Activated CD4-positive, alpha-beta memory T cell treated with anti-CD3 and anti-CD28 coated beads for 36 hours (primary cell): ENCODE data around the gene DUSP28. TPM values are rescaled to one million over a fixed set of nuclear protein-coding genes. Genes with fewer than 3 reads are reported as not detected.

Experiments
- CTCF ChIA-PET: fragments of 350-600 bp; sonication (Branson Sonifier 250); formaldehyde crosslinking; loops from one replicate; lab custom pipeline; 2021; ENCODE audit warnings: antibody characterized with exemption, inconsistent platforms; lab: Charles Lee
- POLR2A ChIA-PET: fragments of 350-600 bp; sonication (Branson Sonifier 250); formaldehyde crosslinking; loops from one replicate; lab custom pipeline; 2021; ENCODE audit warnings: antibody characterized with exemption; lab: Charles Lee
- DNase-seq: peaks from one replicate; pipeline ENCODE4 v3.0.0-alpha.2; 2020
- H3K27ac Mint-ChIP-seq: one replicate; pipeline ENCODE4 v1.8.0; 2021; ENCODE audit warnings: mixed read lengths
- H3K27me3 Mint-ChIP-seq: one replicate; pipeline ENCODE4 v1.8.0; 2021; ENCODE audit warnings: mixed read lengths
- H3K36me3 Mint-ChIP-seq: one replicate; pipeline ENCODE4 v1.8.0; 2021; ENCODE audit warnings: mixed read lengths
- H3K4me1 Mint-ChIP-seq: one replicate; pipeline ENCODE4 v1.8.0; 2021; ENCODE audit warnings: low read depth, mixed read lengths
- H3K4me3 Mint-ChIP-seq: one replicate; pipeline ENCODE4 v1.8.0; 2021; ENCODE audit warnings: mild to moderate bottlenecking, mixed read lengths
- H3K9me3 Mint-ChIP-seq: one replicate; pipeline ENCODE4 v1.8.0; 2021; ENCODE audit warnings: mixed read lengths
- intact Hi-C: fragments of 100-400 bp; cut with micrococcal nuclease; formaldehyde crosslinking; loops from one replicate; pipeline ENCODE4 v1.15.1; 2023
- total RNA-seq, 2 experiments: library from RNA; stranded (reverse); gene quantifications; one replicate each; pipeline ENCODE4 v1.2.3, GENCODE V29; 2021

Gene DUSP28
- total RNA-seq, 2 experiments from 2014 or later: 4.1 to 4.2 TPM

- peaks cover 12% of the 10 kb centered on the region for H3K9me3 Mint-ChIP-seq
- H3K36me3 Mint-ChIP-seq: peaks cover 34% of the 10 kb centered on the region
- no peak overlapping the region for H3K4me3 Mint-ChIP-seq
- H3K4me1 Mint-ChIP-seq: peaks cover 32% of the 10 kb centered on the region
- CTCF ChIA-PET: interaction anchor here (1.2 to 3.5 kb wide), 4 partner anchors 10 to 41 kb away, joined by 3 to 8 read pairs (median 3); partner anchors contain the start of gene CAPN10
- no peaks in the 10 kb centered on the region for H3K27me3 Mint-ChIP-seq
- H3K27ac Mint-ChIP-seq: no peak overlapping the region
- intact Hi-C loops: no loop called here
- POLR2A ChIA-PET: no interaction called here
- DNase-seq: no peak
These were observed 5.2 kb upstream of the DUSP28 start for GRCh38 chr2:240554767-240555493.

GRCh38 chr2:240555541-240556250, 4.5 kb upstream of the DUSP28 start:
- no peak for DNase-seq
- ChIA-PET POLR2A (interaction anchor here (2.5 kb wide), 1 partner anchor 24 kb away, joined by 7 read pairs; no protein-coding TSS in a partner anchor), CTCF (interaction anchor here (1.5 to 3.5 kb wide), 3 partner anchors 11 to 42 kb away, joined by 3 to 10 read pairs (median 8); no protein-coding TSS in a partner anchor)
- Mint-ChIP-seq H3K27me3 (no peaks in the 10 kb centered on the region), H3K9me3 (peaks cover 10% of the 10 kb centered on the region), H3K4me3 (no peak overlapping the region), H3K27ac (no peak overlapping the region), H3K36me3 (peaks cover 31% of the 10 kb centered on the region), H3K4me1 (peaks cover 33% of the 10 kb centered on the region)
- intact Hi-C loops: no loop called here

GRCh38 chr2:240556553-240557100, 3.5 kb upstream of the DUSP28 start:
- H3K4me1 Mint-ChIP-seq: peaks cover 37% of the 10 kb centered on the region
- intact Hi-C loops: no loop called here
- H3K4me3 Mint-ChIP-seq: no peak overlapping the region
- POLR2A ChIA-PET: interaction anchor here (1.7 to 2.5 kb wide), 2 partner anchors 12 to 23 kb away, joined by 3 to 7 read pairs; partner anchors contain the start of gene RNPEPL1
- peaks cover 25% of the 10 kb centered on the region for H3K36me3 Mint-ChIP-seq
- H3K9me3 Mint-ChIP-seq: peaks cover 2% of the 10 kb centered on the region
- H3K27ac Mint-ChIP-seq: no peak overlapping the region
- peak; percentile 82 for DNase-seq
- CTCF ChIA-PET: interaction anchor here (0.7 to 3.5 kb wide), 8 partner anchors 10 to 148 kb away, joined by 3 to 13 read pairs (median 5); partner anchors contain the start of gene CAPN10
- H3K27me3 Mint-ChIP-seq: no peaks in the 10 kb centered on the region

GRCh38 chr2:240557101-240557751, 2.9 kb upstream of the DUSP28 start:
- ChIA-PET POLR2A (interaction anchor here (1.7 to 2.5 kb wide), 2 partner anchors 11 to 23 kb away, joined by 3 to 7 read pairs; partner anchors contain the start of gene RNPEPL1), CTCF (interaction anchor here (0.7 to 3.5 kb wide), 8 partner anchors 9 to 147 kb away, joined by 3 to 13 read pairs (median 5); partner anchors contain the start of gene CAPN10)
- DNase-seq: no peak
- peaks cover 41% of the 10 kb centered on the region for H3K4me1 Mint-ChIP-seq
- H3K27ac Mint-ChIP-seq: no peak overlapping the region
- H3K36me3 Mint-ChIP-seq: peaks cover 21% of the 10 kb centered on the region
- no peaks in the 10 kb centered on the region for H3K27me3 Mint-ChIP-seq
- H3K4me3 Mint-ChIP-seq: no peak overlapping the region
- no peaks in the 10 kb centered on the region for H3K9me3 Mint-ChIP-seq
- intact Hi-C loops: no loop called here

- H3K4me1 Mint-ChIP-seq: peaks cover 47% of the 10 kb centered on the region
- peaks cover 26% of the 10 kb centered on the region for H3K36me3 Mint-ChIP-seq
- peak; percentile 81 for DNase-seq
- POLR2A ChIA-PET: interaction anchor here (1.2 to 2.5 kb wide), 3 partner anchors 9 to 22 kb away, joined by 3 to 7 read pairs (median 4); partner anchors contain the start of gene RNPEPL1
- no peaks in the 10 kb centered on the region for H3K9me3 Mint-ChIP-seq
- H3K27ac Mint-ChIP-seq: no peak within 1 kb of the TSS
- intact Hi-C loops: loop anchor here (1.0 kb wide), 1 partner anchor 8 kb away; no protein-coding TSS in a partner anchor
- peak within 1 kb of the TSS; percentile 88 for H3K4me3 Mint-ChIP-seq
- CTCF ChIA-PET: interaction anchor here (1.4 to 3.5 kb wide), 6 partner anchors 9 to 147 kb away, joined by 3 to 13 read pairs (median 8); partner anchors contain the start of gene CAPN10
- H3K27me3 Mint-ChIP-seq: no peaks in the 10 kb centered on the region
These were observed 2.3 kb upstream of the DUSP28 start, which contains the start of gene ANKMY1 for GRCh38 chr2:240557808-240558207. Gene ANKMY1, minus strand, starts transcription at chr2:240557988. Its CDS starts 653 bp downstream, at chr2:240557335.

GRCh38 chr2:240558236-240558761, 1.9 kb upstream of the DUSP28 start:
- ChIA-PET CTCF (interaction anchor here (2.3 to 3.5 kb wide), 2 partner anchors 21 to 44 kb away, joined by 8 to 13 read pairs; no protein-coding TSS in a partner anchor), POLR2A (interaction anchor here (0.6 to 2.5 kb wide), 5 partner anchors 8 to 93 kb away, joined by 3 to 7 read pairs (median 4); partner anchors contain the start of gene RNPEPL1)
- Mint-ChIP-seq H3K4me1 (peaks cover 52% of the 10 kb centered on the region), H3K9me3 (no peaks in the 10 kb centered on the region), H3K27me3 (no peaks in the 10 kb centered on the region), H3K4me3 (peak overlapping the region; percentile 88), H3K36me3 (peaks cover 26% of the 10 kb centered on the region), H3K27ac (no peak overlapping the region)
- intact Hi-C loops: loop anchor here (1.0 kb wide), 1 partner anchor 8 kb away; no protein-coding TSS in a partner anchor
- no peak for DNase-seq

GRCh38 chr2:240559286-240559685, 871 bp upstream of the DUSP28 start:
- intact Hi-C loops: no loop called here
- peak overlapping the region; percentile 88 for H3K4me3 Mint-ChIP-seq
- DNase-seq: no peak
- CTCF ChIA-PET: interaction anchor here (1.2 kb wide), 3 partner anchors 21 to 45 kb away, joined by 4 to 7 read pairs (median 4); partner anchors contain the start of gene CAPN10
- POLR2A ChIA-PET: interaction anchor here (1.2 to 1.3 kb wide), 2 partner anchors 28 to 45 kb away, joined by 4 to 5 read pairs; partner anchors contain the start of gene CAPN10
- H3K27me3 Mint-ChIP-seq: no peaks in the 10 kb centered on the region
- H3K36me3 Mint-ChIP-seq: peaks cover 33% of the 10 kb centered on the region
- H3K4me1 Mint-ChIP-seq: peaks cover 62% of the 10 kb centered on the region
- H3K27ac Mint-ChIP-seq: peak overlapping the region; percentile 84
- H3K9me3 Mint-ChIP-seq: no peaks in the 10 kb centered on the region

GRCh38 chr2:240560480-240561324, 545 bp downstream of the DUSP28 start:
- Mint-ChIP-seq H3K4me1 (peaks cover 75% of the 10 kb centered on the region), H3K9me3 (no peaks in the 10 kb centered on the region), H3K4me3 (peak overlapping the region; percentile 88), H3K27me3 (no peaks in the 10 kb centered on the region), H3K36me3 (peaks cover 40% of the 10 kb centered on the region), H3K27ac (peak overlapping the region; percentile 89)
- intact Hi-C loops: loop anchor here (1.0 to 10.0 kb wide), 8 partner anchors 19 to 1294 kb away; partner anchors contain the start of genes CAPN10, COPS9, HDAC4 and NDUFA10
- POLR2A ChIA-PET: interaction anchor here (0.9 to 2.2 kb wide), 7 partner anchors 11 to 589 kb away, joined by 3 to 34 read pairs (median 4); partner anchors contain the start of genes CAPN10 and PASK
- DNase-seq: peak; percentile 100
- CTCF ChIA-PET: interaction anchor here (1.1 to 2.9 kb wide), 4 partner anchors 9 to 26 kb away, joined by 4 to 18 read pairs (median 8); partner anchors contain the start of gene CAPN10

GRCh38 chr2:240561325-240561971, 1.3 kb downstream of the DUSP28 start:
- Mint-ChIP-seq H3K4me3 (peak overlapping the region; percentile 88), H3K36me3 (peaks cover 40% of the 10 kb centered on the region), H3K27ac (peak overlapping the region; percentile 89), H3K4me1 (peaks cover 72% of the 10 kb centered on the region), H3K27me3 (no peaks in the 10 kb centered on the region), H3K9me3 (no peaks in the 10 kb centered on the region)
- POLR2A ChIA-PET: interaction anchor here (1.1 to 2.2 kb wide), 7 partner anchors 10 to 588 kb away, joined by 3 to 34 read pairs (median 6); partner anchors contain the start of genes CAPN10 and PASK
- intact Hi-C loops: loop anchor here (1.0 to 10.0 kb wide), 7 partner anchors 18 to 1293 kb away; partner anchors contain the start of genes CAPN10, COPS9, HDAC4 and NDUFA10
- DNase-seq: peak; percentile 55
- CTCF ChIA-PET: interaction anchor here (1.4 to 2.9 kb wide), 3 partner anchors 19 to 25 kb away, joined by 4 to 18 read pairs (median 12); partner anchors contain the start of gene CAPN10
